ENCODE data around the gene ZSCAN5A.
"Not testable (repeated sequence)": the region's sequence is repeated elsewhere in the genome, so short reads cannot be mapped to it uniquely, and the experiment has no call there.

The ZSCAN5A gene

DNA sequence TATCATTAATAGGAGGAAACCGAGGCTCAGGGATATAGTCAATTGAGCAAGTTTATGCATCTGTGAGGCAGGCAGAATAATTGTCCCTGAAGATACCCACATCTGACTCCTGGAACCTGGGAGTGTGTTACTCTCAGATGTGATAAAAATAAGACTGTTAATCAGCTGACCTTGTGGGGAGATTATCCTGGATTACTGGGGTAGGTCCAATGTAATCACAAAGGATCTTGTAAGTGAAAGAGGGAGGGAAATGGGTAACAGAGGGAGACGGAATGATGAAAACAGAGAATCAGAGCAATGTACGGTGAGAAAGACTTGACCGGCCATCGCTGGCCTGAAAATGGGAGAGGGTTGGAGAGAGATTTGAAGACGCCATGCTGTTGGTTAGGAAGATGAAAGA, 45.3 kb downstream of the ZSCAN5A start:
- DNase-seq = no peak

DNA sequence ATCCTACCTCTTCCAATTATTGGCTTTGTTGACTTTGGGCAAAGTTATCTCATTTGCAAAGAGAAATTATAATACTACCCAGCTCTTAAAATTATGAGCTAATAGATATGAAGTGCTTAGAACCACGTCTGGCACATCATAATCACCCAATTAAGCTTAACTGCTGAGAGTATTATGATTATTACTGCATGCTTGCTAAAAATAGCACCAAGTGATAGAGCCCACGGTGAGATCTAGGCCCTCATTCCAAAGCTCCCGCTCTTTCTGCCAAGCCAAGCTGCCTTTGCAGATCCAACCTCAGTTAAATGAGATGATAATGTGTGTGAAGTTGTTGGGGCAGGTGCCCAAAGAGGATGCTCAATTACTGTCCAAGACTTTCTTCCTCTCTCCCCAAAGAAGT, 48.6 kb downstream of the ZSCAN5A start:
- no peak for DNase-seq

DNA sequence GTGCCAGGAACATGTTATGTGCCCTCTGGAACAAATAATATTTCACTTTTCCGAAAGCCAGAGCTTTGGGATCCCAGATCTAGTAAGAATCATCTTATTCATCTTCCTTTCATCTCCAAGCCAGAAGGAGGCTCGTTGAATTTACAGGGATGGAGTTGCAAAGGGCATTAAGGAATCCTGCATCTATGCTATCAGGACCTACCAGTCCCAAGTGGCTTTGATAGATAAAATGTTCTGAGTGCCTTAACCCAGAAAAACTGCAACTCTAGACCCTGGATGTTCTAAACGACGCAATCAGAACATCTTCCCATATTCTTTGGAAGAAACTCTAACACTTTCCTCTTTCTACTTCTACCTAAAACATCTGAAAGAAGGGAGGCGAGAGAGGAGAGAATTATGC, 51.3 kb downstream of the ZSCAN5A start:
- DNase-seq = no peak

DNA sequence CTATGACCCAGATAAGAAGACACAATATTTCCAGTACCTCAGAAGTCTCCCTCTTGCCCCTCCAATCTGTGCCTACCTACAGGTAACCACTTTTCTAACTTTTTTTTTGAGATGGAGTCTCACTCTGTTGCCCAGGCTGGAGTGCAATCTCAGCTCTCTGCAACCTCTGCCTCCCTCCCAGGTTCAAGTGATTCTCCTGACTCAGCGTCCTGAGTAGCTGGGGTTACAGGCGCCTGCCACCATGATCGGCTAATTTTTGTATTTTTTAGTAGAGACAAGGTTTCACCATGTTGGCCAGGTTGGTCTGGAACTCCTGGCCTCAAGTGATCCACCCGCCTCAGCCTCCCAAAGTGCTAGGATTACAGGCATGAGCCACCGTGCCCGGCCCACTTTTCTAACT, 52.7 kb downstream of the ZSCAN5A start:
- not testable (repeated sequence) for DNase-seq

DNA sequence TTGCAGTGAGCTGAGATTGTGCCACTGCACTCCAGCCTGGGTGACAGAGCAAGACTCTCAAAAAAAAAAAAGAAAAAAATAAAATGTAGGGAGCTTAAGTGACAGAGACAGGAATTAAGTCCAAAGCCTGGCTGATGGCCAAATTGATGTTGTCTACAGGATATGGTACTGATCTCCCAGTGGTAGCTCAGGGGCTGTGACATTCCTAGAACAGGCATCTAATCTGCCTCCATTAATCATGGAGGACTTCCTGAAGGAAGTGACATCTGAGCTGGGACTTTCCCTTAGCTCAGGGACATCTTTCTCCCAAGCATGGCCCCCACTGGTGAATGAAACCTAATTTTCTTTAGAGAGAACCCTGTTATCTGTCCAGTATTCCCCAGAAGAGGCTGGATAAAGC, 53.5 kb downstream of the ZSCAN5A start:
- DNase-seq = no peak

DNA sequence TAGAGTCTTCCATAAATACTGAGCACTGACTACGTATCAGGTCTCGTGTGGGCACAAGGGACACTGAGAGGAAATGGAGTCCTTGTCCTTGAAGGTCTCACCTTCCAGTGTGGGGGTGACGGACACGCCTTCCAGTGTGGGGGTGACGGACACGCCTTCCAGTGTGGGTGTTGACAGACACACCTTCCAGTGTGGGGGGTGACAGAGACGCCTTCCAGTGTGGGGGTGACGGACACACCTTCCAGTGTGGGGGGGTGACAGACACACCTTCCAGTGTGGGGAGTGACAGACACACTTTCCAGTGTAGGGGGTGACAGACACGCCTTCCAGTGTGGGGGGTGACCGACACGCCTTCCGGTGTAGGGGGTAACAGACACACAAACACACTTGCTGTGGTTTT, 56.4 kb downstream of the ZSCAN5A start:
- no peak for DNase-seq

DNA sequence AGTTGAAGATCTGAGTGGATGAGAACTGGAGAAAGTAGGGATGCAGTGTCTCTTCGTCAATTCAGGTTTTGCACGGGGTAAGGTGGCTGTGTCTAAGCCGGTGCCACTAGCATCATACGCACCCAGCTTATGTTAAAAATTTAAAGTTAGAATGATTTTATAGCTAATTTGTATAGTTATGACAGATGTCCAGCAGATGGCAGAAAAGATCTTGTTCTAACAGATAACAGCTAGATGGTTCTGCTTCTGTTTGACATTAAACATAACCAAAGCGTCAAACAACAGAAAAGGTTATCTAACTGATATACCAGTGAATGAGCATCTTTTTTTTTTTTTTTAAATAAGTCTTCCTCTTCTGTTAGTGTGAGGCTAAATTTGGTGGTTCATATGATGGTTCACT, 60.9 kb downstream of the ZSCAN5A start:
- no peak for DNase-seq

DNA sequence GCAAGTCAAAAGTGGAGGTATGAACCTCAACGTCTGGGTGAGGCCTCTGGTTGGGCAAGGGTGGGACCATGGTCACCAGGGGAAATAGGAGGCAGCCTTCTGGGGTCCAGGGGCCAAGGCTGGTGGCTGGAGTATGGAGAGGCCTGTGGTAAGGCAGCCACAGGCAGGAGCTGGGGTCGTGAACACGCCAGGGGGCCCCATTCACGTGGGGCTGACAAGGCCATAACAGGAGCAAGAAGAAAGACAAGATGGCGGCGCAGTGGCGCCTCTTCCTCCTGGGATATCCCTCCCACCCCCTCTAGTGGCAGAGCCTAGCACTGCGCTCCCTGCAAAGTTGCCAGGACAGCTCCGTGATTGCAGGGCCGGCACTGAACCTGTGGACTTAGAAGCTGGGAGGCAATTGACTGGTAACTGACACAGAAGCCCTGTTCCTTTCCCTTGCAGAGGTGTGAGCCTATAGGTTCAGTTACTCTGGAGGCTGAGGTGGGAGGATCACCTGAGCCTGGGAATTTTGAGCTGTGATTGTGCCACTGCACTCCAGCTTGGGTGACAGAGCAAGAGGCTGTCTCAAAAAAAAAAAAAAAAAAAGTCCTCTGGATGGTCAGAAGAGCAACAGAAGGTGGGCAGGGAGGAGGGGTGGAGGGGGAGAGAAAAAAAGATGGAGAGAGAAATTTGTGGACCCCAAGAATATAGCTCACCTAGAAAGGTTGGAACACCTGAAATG, 61.8 kb downstream of the ZSCAN5A start:
- peak; percentile 33 for DNase-seq

DNA sequence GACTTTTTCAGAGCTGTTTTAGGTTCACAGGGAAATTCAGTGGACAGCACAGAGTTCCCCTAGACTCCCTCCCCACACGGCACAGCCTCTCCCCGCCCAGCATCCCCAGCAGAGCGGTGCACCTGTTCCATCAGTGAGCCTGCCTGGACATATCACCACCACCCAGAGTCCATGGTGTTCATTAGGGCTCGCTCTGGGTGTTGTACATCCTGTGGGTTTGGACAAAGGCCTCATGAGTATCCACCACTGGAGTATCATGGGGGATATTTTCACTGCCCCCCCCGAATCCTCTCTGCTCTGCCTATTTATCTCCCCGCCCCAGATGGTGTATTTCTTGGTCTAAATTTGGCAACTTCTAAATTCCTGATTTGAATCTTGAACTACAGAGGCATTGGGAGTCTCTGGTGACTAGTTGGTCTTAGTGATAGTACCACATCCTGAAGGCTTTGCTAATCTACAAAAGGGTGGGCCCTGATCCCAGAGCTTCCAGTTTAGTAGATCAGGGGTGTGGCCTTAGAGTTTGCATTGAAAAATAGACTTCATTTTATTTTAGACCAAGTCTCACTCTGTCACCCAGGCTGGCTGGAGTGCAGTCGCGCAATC, 65.8 kb downstream of the ZSCAN5A start:
- DNase-seq = not testable (repeated sequence)

DNA sequence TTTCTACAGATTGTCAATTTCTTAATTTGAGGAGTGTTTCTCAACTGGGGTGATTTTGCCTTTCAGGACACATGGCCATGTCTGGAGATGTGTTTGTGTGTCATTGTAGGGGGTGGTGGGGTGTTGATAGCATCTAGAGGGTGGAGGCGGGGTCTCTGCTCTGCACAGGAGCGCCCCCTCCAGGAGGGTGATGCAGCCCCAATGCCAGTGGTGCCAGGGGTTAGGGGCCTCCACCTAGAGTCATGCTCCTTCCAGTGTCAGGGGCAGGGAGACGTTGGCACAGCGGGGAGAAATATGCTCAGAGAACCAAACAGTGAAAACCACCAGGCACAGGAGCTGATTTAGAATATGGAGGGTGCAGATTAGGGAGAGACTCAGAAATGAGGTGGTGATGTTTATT, 68.9 kb downstream of the ZSCAN5A start:
- not testable (repeated sequence) for DNase-seq

DNA sequence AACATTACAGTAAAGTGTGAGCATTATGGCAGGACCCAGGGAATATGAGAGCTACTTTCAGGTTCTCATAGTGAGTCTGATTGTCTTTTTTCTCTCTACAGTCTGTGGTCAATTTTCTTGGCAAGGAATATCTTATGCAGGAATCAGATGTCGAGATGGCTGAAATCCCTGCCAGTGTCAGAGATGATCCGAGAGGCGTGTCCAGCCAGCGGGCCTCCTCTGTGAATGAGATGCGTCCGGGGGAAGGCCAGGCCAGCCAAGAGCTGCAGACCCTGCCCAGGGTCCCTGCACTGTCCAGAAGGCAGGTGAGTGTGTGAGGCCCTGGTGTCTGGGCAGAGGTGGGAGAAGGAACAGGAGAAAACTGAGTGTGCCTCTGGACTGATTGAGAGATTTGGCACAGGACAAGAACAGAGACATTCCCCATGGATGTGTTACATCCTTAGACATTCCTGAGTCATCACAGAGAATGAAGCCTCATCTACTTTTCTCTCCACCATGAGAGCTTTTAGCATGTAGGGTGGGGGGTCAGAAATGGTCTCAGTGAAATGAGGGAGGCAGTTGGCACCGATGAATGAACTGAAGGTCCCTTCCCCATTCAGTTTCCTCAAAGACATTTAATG, 69.4 kb downstream of the ZSCAN5A start:
- no peak for DNase-seq

DNA sequence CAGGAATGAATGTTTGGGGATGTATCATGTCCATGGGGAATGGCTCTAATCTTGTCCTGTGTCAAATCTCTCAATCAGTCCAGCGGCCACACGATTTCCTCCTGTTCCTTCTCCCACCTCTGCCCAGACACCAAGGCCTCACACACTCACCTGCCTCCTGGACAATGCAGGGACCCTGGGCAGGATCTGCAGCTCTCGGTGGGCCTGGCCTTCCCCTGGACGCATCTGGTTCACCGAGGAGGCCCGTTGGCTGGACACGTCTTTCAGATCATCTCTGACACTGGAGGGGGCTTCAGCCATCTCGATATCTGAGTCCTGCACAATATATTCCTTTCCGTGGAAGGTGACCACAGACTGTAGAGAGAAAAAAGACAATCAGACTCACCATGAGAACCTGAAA, 91.2 kb downstream of the ZSCAN5A start:
- no peak for DNase-seq

DNA sequence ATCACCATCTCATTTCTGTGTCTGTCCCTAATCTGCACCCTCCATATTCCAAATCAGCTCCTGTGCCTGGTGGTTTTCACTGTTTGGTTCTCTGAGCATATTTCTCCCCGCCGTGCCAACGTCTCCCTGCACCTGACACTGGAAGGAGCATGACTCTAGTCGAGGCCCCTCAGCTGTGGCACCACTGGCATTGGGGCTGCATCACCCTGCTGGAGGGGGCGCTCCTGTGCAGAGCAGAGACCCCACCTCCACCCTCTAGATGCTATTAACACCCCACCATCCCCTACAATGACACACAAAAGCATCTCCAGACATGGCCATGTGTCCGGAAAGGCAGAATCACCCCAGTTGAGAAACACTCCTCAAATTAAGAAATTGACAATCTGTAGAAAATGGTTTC, 91.7 kb downstream of the ZSCAN5A start:
- no peak for DNase-seq

DNA sequence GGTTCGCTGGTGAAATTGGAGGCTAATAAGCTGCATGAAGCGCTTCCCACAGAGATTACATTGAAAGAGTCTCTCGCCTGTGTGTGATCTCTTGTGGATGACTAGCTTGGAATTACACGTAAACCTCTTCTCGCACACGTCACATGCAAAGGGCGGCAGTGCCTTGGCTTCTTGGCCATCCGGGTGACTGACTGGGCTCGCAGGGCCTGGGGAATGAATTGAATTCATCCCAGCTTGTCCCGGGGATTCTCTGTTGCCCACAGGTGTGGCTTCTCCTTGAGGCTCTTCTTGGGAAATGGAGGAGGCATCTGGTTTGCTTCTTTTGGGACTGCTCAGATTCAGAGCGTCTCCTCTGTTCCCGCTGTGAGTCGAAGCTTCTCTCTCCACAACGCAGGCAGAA, 92.8 kb downstream of the ZSCAN5A start:
- no peak for DNase-seq

DNA sequence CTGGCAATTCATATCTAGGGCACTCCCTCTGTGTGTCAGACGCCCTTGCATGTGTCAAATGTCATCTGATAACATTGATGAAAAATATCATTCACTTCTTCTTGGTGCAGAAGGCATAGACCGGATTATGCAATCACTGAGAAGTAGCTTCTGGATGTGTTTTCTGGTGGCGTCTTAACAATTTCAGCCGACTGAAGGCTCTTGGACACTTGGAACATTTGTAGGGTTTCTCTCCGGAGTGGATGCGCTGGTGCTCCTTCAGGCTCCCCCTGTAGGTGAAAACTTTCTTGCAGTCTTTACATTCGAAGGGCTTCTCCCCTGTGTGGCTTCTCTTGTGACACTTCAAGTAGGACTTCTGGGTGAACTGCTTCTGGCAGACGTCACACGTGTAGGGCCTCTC, 93.2 kb downstream of the ZSCAN5A start:
- DNase-seq = not testable (repeated sequence)

DNA sequence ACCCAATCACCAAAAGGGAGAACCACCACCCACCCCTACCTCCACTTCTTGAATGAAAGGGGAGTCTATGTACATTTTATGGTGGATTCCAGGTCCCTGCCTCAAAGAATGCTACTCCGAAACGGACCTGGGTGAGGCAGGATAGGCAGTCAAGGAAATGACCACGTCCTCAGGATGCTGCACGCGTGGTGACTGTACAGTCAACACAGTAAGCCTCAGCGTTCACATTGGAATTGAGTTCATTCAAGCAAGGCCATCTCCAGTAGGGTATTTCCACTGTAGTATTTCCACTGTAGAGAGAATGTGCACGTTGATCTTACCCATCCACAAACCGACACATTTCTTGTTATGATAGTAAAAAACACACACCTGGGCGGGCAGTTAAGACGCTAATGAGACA, 95.7 kb downstream of the ZSCAN5A start:
- no peak for DNase-seq

DNA sequence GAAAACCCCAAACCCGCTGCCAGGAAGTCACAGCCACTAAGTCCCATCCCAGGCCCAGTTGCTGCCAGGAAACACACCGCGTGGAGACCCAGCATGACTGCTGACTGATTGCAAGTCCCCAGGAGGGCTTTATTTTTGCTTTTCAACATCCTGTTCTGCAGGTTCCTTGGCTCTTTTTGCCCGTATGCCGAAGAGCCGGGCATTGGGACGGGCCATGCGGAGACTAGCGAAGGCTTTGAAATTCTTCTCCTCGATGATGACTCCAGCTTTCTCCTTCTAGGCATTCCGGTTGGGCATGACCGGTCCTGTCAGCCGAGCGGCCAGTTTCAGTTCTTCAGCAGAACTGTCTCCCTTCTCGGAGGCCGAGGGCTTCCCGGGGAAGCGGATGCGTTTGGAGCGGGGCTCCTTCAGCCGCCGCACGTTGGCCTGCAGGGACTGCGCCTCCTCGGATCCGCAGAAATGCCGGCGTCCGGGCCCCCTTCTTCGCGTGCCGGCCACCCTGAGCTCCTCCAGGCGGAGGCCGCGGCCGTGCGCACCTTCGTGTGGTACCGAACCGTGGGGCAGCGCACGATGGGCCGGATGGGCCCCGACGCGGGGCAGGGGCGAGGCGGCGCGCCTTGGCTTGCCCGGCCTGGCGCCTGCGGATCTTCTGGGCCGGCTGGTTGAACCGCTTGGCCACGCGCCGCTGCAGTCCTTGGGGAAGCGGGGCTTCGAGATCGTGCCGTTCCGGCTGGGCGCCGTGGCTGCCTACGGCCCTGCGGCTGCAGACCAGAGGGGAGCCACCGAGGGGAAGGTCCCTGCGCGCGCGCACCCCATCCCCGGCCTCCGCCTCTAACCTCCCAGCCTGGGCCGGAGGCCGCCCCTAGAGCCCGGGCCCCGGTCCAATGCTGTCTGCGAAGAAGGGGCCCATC, 97.3 kb downstream of the ZSCAN5A start:
- DNase-seq = no peak

DNA sequence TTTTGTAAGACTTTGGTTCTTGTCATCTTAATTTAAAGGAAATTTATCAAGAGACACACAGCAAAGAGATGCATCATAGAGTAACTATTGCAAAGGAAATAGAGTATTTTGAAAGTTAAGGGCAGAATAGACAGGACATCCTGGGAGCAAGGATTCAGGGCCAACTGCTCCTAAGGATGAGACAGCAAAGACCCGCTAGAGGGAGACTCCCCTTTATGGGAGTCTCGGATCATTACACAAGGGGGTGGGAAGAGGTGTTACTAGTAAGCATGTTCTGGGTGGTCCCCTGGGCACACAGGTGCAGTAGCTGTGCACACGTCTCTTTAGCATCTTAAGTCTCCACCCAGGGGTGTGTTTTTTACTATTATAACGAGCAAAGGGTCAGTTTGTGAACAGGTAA, 102.9 kb downstream of the ZSCAN5A start:
- DNase-seq = no peak

DNA sequence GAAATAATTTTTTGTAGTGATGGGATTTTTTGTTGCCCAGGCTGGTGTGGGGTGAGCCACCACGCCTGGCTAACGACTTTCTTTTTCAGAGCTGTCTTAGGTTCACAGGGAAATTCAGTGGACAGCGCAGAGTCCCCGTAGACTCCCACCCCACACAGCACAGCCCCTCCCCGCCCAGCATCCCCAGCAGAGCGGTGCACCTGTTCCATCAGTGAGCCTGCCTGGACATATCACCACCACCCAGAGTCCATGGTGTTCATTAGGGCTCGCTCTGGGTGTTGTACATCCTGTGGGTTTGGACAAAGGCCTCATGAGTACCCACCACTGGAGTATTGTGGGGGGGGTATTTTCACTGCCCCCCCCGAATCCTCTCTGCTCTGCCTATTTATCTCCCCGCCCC, 104.6 kb downstream of the ZSCAN5A start:
- not testable (repeated sequence) for DNase-seq

DNA sequence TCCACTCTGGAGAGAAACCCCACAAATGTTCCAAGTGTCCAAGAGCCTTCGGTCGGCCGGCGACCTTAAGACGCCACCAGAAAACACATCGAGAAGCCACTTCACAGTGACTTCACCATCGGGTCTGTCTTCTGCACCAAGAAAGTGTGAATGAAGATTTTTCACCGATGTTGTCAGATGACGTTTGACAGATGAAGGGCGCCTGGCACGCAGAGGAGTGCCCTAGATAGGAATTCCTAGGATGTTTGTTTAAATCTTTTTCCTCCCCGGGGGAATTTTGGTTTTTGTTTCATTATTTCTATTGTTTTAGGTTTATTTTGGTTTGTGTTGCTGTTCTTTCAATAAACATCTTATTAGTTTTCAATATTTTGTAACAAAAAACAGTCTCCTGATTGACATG, 105.5 kb downstream of the ZSCAN5A start:
- no peak for DNase-seq

DNA sequence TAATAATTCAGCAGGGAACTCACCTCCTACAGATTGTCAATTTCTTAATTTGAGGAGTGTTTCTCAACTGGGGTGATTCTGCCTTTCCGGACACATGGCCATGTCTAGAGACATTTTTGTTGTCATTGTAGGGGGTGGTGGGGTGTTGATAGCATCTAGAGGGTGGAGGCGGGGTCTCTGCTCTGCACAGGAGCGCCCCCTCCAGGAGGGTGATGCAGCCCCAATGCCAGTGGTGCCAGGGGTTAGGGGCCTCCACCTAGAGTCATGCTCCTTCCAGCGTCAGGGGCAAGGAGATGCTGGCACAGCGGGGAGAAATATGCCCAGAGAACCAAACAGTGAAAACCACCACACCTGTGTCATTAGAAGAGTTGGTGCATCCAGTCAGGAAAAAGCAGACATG, 107.1 kb downstream of the ZSCAN5A start:
- not testable (repeated sequence) for DNase-seq

DNA sequence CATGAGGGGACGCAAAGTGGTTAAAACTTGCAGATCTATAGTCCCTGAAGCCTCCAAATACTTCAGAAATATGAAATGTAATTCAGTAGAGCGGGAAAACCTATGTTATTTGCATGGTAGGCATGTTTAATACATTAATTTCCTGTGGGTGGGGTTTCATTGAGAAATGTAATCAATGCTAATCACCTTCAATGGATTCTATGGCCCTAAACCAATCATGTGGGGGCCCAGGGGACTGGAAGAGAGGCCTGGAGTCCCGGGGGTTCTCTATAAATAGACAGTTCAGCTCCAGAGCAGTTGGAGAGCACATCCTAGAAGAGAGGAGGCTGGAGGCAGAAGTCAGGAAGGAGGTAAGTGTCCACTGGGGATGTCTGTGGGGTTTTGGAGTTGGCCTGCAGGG, 112.7 kb downstream of the ZSCAN5A start, which contains the start of gene ZSCAN5C:
Gene ZSCAN5C, plus strand, starts transcription at position 301 of the 400 bp plus-strand sequence. CDS start 3,641 bp downstream, outside the sequence.
- DNase-seq = no peak

DNA sequence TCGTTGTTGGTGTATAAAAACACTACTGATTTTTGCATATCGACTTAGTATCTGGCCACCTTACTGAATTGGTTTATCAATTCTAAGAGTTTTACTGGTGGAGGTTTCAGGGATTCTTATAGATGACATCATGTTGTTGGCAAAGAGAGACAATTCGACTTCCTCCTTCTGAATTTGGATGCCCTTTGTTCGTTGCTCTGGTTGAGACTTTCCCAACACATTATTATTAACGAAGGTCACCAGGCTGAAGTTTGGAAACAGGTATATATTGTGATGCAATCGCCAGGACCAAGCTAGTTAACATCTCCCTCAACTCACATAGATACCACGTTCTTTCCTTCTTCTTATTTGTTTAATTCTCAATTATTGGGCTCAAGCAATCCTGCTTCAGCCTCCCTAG, 115.0 kb downstream of the ZSCAN5A start:
- no peak for DNase-seq
